IPS DF 6.9 (cell line): ENCODE results near the gene RASA3.

Source experiments
- DNase-seq: peaks from one replicate; pipeline ENCODE4 v3.0.0-alpha.2; 2013; ENCODE audit warnings: low read depth, low spot score
- H3K27ac ChIP-seq: one replicate; pipeline ENCODE4 v1.5.1; 2013; ENCODE audit warnings: low read length, control low read depth
- H3K27me3 ChIP-seq: 2 replicates; pipeline ENCODE4 v1.6.1; 2013; ENCODE audit warnings: mild to moderate bottlenecking, low read length; ENCODE audit not compliant: control insufficient read depth, insufficient read depth
- H3K36me3 ChIP-seq: 2 replicates; pipeline ENCODE4 v1.6.1; 2013; ENCODE audit warnings: low read length; ENCODE audit not compliant: control insufficient read depth, insufficient read depth
- H3K4me1 ChIP-seq: 2 replicates; pipeline ENCODE4 v1.6.1; 2013; ENCODE audit warnings: low read length; ENCODE audit not compliant: control insufficient read depth, insufficient read depth
- H3K4me3 ChIP-seq: 2 replicates; pipeline ENCODE4 v1.5.1; 2013; ENCODE audit warnings: mild to moderate bottlenecking, low read length
- H3K9me3 ChIP-seq: 2 replicates; pipeline ENCODE4 v1.6.1; 2013; ENCODE audit warnings: low read length, inconsistent platforms; ENCODE audit not compliant: control insufficient read depth, insufficient read depth
- WGBS: extraction: QIAGEN DNeasy Blood & Tissue Kit; methylation state at CpG from one replicate; pipeline ENCODE4 v1.1.7; 2013; ENCODE audit warnings: mixed read lengths, missing lambda C conversion rate; ENCODE audit not compliant: insufficient read length, insufficient coverage; 5-methylcytosine and 5-hydroxymethylcytosine counted together

Gene RASA3

DNA sequence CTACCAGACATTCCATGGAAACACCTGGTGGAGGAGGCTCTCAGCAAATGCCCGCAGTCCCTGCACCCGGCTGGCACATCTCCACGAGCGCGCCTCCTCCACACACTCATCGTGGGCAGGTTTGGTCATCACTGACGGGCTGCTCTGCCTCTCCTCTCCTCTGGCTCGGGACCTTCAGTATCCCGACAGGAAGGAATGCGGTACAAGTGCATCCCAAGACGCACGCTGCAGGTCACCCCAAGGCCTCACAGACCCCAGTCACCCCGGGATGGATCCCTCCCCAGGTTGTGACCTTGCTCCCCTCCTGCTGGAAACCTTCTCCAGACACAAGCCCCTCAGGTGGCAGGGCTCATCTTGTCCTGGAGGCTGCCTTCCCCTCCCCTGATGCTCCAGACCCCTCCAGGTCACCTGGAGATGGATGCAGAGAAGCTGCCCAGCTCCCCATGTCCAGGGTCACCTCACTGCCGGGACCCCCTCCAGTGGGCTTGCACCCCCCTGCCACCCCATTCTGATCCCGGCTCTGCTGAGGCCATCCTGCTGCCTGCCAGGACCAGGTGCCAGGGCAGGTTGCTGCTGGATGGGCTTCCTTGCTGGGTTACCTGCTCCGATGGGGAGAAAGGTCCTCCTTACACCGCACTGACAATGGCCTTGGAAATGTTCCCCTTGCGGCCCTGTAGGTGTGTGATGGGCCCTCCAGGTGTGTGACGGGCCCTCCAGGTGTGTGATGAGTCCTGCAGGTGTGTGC, 188.4 kb downstream of the RASA3 start:
- no peaks in the 10 kb centered on the region; the same call in 1 of the 2 replicates for H3K36me3 ChIP-seq
- H3K27me3 ChIP-seq: no peaks in the 10 kb centered on the region
- no peak overlapping the region for H3K4me3 ChIP-seq
- WGBS: no CpG with 5 or more reads among the region's 19 CpGs
- no peaks in the 10 kb centered on the region for H3K4me1 ChIP-seq
- DNase-seq: no peak
- H3K9me3 ChIP-seq: no peaks in the 10 kb centered on the region
- no peak overlapping the region for H3K27ac ChIP-seq

DNA sequence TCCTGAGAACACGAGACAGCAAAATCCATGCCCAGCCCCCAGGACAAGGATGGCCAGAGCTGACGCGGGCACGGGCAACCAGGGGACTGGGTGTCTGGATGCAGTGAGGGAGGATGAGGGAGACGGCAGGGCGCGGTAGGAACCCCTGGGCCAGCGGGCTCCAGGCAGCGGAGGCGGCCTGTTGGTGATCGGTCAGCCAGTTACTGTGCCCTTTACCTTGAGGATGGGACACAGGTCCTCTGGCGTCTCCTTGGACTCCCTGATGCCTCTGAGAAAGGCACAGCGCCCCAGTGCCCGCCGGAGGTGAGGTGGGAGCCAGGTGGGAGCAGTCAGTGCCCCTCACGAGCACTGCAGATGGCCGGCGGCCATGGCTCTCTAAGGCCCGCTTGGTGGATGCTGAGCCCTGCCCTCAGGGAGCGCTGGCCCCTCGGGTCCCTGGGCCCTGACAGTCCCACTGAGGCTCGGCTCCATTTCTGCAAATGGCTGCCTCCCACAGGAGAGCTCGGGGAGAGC, 189.8 kb downstream of the RASA3 start:
- no peaks in the 10 kb centered on the region for H3K4me1 ChIP-seq
- no peaks in the 10 kb centered on the region for H3K27me3 ChIP-seq
- no peaks in the 10 kb centered on the region; the same call in 1 of the 2 replicates for H3K36me3 ChIP-seq
- no peak overlapping the region for H3K4me3 ChIP-seq
- no peak overlapping the region for H3K27ac ChIP-seq
- WGBS: no CpG with 5 or more reads among the region's 23 CpGs
- no peaks in the 10 kb centered on the region for H3K9me3 ChIP-seq
- DNase-seq: no peak

DNA sequence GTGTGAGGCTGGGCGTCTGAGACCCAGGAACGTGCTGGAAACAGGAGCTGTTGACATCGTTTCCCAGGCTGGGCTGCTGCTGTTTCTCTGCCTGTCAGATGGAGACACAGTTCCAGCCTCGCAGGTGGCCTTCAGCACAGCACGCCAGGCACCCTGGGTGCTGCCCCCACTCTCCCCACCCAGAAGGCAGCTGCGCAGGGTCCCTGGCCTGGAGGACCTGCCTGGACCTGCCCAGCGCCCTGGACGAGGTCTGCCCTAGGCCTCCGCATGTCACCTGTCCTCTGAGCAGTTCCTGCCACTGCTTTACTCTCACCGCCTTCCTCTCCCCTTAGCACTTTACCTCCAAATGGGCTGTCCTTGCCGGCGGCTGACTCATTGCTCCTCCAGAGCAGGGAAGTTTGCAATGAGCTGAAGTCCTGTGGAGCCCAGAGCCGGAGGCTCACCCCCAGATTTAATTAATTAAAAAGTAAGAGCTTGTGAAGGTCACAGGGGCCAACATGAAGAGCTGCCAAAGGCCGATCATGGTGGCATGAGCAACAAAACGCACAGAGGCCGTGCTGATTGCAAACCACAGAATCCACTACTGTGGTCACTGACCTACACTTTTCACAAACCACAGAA, 190.7 kb downstream of the RASA3 start:
- H3K27ac ChIP-seq: no peak overlapping the region
- no peaks in the 10 kb centered on the region for H3K27me3 ChIP-seq
- no peaks in the 10 kb centered on the region for H3K9me3 ChIP-seq
- no peaks in the 10 kb centered on the region; the same call in 1 of the 2 replicates for H3K36me3 ChIP-seq
- WGBS: no CpG with 5 or more reads among the region's 16 CpGs
- no peak for DNase-seq
- H3K4me1 ChIP-seq: no peaks in the 10 kb centered on the region
- H3K4me3 ChIP-seq: no peak overlapping the region

DNA sequence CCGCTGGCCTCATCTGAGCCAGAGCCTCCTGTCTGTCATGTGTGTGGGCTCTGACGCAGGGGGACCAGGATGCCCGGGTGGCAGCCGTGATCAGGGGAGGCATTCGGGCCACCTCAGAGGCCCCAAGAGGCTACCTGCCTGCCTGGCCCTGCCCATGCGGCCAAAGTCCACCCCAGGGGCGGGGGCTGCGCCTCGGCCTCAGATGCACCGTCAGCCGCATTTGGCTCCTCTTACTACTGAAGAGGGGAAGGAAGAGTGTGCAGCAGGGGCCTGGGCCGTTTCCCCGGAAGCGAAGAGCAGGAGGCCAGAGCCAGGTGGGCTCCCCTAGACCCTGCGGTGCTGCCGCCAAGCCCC, 192.5 kb downstream of the RASA3 start:
- Histone ChIP-seq H3K36me3 (no peaks in the 10 kb centered on the region; the same call in 1 of the 2 replicates), H3K27me3 (no peaks in the 10 kb centered on the region), H3K4me3 (no peak overlapping the region), H3K4me1 (no peaks in the 10 kb centered on the region), H3K9me3 (no peaks in the 10 kb centered on the region), H3K27ac (no peak overlapping the region)
- WGBS: no CpG with 5 or more reads among the region's 16 CpGs
- DNase-seq: no peak

DNA sequence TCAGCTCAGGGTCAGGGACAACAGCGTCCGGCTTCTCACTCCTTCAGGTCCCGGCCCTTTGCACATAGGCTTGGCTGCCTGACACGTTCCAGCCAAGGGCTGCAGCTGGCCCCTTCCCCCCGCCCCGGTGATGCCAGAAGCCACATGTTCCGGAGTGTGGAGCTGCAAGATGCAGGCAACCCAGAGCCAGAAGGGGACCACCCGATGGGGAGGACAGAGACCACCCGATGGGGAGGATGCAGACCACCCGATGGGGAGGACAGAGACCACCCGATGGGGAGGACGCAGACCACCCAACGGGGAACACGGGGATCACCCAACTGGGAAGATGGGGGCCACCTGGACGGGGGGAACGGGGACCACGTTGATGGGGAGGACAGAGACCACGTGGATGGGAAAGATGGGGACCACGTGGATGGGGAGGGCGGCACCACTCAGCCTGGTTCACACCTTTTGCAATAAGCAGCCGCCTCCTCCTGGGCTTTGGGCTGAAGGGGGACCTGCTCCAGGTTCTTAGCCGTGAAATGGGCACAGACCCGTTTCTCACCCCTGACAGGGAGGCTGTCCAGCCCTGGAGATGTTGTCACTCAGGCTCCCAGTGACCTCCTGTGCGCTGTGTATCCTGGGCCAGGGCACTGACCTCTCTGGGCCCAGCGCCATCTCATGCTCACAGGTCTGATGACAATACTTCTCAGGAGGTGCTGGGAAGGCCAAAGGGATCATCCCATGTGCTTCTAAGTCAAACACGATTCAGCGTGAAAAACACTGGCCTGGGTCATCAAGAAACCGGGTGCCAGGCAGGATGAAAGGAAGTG, 193.1 kb downstream of the RASA3 start:
- no peak overlapping the region for H3K27ac ChIP-seq
- WGBS: no CpG with 5 or more reads among the region's 28 CpGs
- DNase-seq: no peak

DNA sequence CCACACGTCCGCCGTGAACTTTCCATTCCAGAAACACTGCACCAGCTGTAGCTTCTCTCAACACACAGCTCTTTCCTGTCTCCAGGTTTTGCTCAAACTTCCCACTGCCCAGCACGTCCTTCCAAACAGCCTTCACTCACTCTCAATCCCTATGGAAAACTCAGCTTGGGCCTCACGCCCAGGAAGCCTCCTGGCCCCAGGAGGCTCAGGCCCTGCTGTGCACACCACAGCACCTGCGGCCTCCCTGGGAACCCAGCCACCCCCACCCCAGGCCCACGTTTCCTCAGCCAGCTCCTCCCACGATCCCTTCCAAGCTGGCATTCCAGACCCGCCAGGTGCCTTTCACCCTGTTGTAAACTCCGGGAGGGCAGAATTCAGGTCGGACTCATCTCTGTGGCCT, 193.7 kb downstream of the RASA3 start:
- no peak overlapping the region for H3K27ac ChIP-seq
- H3K27me3 ChIP-seq: no peaks in the 10 kb centered on the region
- DNase-seq: no peak

More for the DNA sequence above, 193.1 kb downstream of the RASA3 start:
- H3K4me3 ChIP-seq: no peak overlapping the region
- H3K27me3 ChIP-seq: no peaks in the 10 kb centered on the region
- H3K36me3 ChIP-seq: no peaks in the 10 kb centered on the region; the same call in 1 of the 2 replicates
- no peaks in the 10 kb centered on the region for H3K9me3 ChIP-seq
- no peaks in the 10 kb centered on the region for H3K4me1 ChIP-seq

DNA sequence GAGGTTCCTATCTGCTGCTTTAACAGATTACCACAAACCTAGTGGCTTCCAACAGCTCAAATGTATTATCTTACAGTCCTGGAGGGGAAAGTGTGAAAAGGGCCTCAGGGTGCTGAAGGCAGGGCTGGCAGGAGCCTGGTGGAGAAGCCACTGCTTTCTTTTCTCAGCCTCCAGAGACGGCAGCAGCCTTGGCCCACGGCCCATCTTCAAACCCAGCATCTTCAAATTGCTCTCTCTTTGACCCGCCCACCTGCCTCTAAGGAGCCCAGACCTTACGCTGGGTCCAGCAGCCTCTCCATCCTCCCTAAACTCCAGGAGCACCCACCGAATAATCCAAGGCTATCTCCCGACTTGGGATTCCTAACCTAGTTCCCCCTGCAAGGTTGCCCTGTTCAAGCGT, 194.2 kb downstream of the RASA3 start:
- H3K9me3 ChIP-seq: no peaks in the 10 kb centered on the region
- no peaks in the 10 kb centered on the region for H3K27me3 ChIP-seq
- no peaks in the 10 kb centered on the region for H3K4me1 ChIP-seq
- H3K36me3 ChIP-seq: no peaks in the 10 kb centered on the region; the same call in 1 of the 2 replicates
- no peak overlapping the region for H3K4me3 ChIP-seq
- DNase-seq: no peak
- H3K27ac ChIP-seq: no peak overlapping the region
- WGBS: no CpG with 5 or more reads among the region's 7 CpGs

More for the DNA sequence above, 193.7 kb downstream of the RASA3 start:
- Histone ChIP-seq H3K9me3 (no peaks in the 10 kb centered on the region), H3K36me3 (no peaks in the 10 kb centered on the region; the same call in 1 of the 2 replicates), H3K4me1 (no peaks in the 10 kb centered on the region), H3K4me3 (no peak overlapping the region)
- WGBS: no CpG with 5 or more reads among the region's 11 CpGs

DNA sequence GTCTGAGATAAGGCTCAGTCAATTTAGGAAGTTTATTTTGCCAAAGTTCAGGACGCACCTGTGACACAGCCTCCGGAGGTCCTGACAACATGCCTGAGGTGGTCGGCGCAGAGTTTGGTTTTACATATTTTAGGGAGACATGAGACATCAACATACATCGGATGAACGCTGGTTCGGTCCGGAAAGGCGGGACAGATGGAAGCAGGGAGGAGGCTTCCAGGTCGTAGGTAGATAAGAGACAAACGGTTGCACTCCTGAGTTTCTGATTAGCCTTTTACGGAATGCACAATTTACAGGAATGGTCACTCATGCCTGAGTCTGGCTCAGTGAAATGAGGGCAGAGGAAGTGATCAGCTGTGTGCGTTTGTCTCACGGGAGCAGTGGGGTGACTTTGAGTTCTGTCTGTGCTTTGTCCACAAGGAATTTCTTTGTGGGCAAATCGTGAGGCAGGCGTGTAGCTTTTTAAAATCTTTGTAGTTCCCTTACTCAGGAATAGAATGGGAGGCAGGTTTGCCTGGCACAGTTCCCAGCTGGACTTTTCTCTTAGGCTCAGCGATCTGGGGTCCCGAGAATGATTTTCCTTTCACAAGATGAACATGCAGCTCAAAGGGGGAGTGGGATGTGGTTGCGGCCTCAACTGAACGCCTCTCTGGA, 194.8 kb downstream of the RASA3 start:
- Histone ChIP-seq H3K36me3 (no peaks in the 10 kb centered on the region; the same call in 1 of the 2 replicates), H3K9me3 (no peaks in the 10 kb centered on the region), H3K4me3 (no peak overlapping the region), H3K27ac (no peak overlapping the region), H3K27me3 (no peaks in the 10 kb centered on the region), H3K4me1 (no peaks in the 10 kb centered on the region)
- no CpG with 5 or more reads among the region's 20 CpGs for WGBS
- no peak for DNase-seq

DNA sequence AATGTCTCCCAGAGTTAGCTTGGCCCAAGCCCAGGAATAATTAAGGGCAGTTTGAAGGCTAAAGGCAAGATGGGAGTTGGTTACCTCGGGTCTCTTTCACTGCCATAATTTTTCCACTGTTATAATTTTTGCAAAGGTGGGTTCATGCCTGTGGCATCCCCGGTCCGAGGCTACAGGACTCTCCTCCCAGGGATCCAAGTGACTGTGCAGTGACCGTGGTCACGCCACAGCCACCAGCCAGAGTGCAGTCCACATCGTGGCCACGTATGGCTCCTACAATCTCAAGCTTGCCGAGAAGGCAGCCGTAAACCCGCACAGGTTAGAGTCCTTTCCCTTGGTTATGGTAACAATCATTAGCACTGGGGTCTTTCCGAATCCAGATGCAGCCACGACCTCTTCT, 195.3 kb downstream of the RASA3 start:
- no peak overlapping the region for H3K27ac ChIP-seq
- no peak for DNase-seq
- H3K27me3 ChIP-seq: no peaks in the 10 kb centered on the region
- no peak overlapping the region for H3K4me3 ChIP-seq
- no peaks in the 10 kb centered on the region for H3K36me3 ChIP-seq
- WGBS: no CpG with 5 or more reads among the region's 12 CpGs
- no peaks in the 10 kb centered on the region for H3K4me1 ChIP-seq
- no peaks in the 10 kb centered on the region for H3K9me3 ChIP-seq
